OCI-LY3 (cell line): Measurements from ENCODE around the gene TNRC18.

Experiments
- H2AFZ ChIP-seq: fragments of 200-600, 300-600 bp; shearing (Covaris generic); 2 replicates; pipeline ENCODE4 v1.6.0; 2014; ENCODE audit warnings: antibody characterized with exemption, low read depth, low read length
- H3K27ac ChIP-seq: fragments of 200-600, 300-600 bp; sonication (generic); 2 replicates; pipeline ENCODE4 v1.5.1; 2014; ENCODE audit warnings: mild to moderate bottlenecking, low read length, moderate library complexity, mixed read lengths
- H3K27me3 ChIP-seq: fragments of 200-600, 300-600 bp; sonication (generic); 2 replicates; pipeline ENCODE4 v1.6.1; 2014; ENCODE audit warnings: low read depth, low read length, mixed read lengths
- H3K36me3 ChIP-seq: fragments of 200-600, 300-600 bp; sonication (generic); replicated peaks from 2 replicates; pipeline ENCODE3; 2014; ENCODE audit warnings: low read depth, low read length, mixed read lengths
- H3K4me1 ChIP-seq: fragments of 300-600, 200-600 bp; sonication (generic); 2 replicates; pipeline ENCODE4 v1.6.1; 2014; ENCODE audit warnings: low read length, mixed read lengths
- H3K4me2 ChIP-seq: fragments of 200-600, 300-600 bp; sonication (generic); 2 replicates; pipeline ENCODE4 v1.6.1; 2014; ENCODE audit warnings: low read length, mixed read lengths
- H3K4me3 ChIP-seq: fragments of 300-600, 200-600 bp; sonication (generic); 2 replicates; pipeline ENCODE4 v1.5.1; 2014; ENCODE audit warnings: antibody characterized with exemption, mild to moderate bottlenecking, low read length, moderate library complexity
- H3K79me2 ChIP-seq: fragments of 300-600, 200-600 bp; shearing (Covaris generic); 2 replicates; pipeline ENCODE4 v1.6.1; 2014; ENCODE audit warnings: mild to moderate bottlenecking, low read length, mixed read lengths
- H3K9ac ChIP-seq: fragments of 300-600, 200-600 bp; shearing (Covaris generic); 2 replicates; pipeline ENCODE4 v1.6.0; 2014; ENCODE audit warnings: mild to moderate bottlenecking, low read length, moderate library complexity
- H3K9me3 ChIP-seq: fragments of 200-600, 300-600 bp; shearing (Covaris generic); 2 replicates; pipeline ENCODE4 v1.6.1; 2014; ENCODE audit warnings: low read length, mixed read lengths; ENCODE audit not compliant: insufficient read depth
- H4K20me1 ChIP-seq: fragments of 200-600, 300-600 bp; sonication (generic); 2 replicates; pipeline ENCODE4 v1.6.1; 2016; ENCODE audit warnings: low read length, mixed read lengths; ENCODE audit not compliant: insufficient read depth
- CTCF ChIP-seq: fragments of 200-600, 300-600 bp; sonication (generic); IDR thresholded peaks from 2 replicates; pipeline ENCODE4 v1.5.1; 2014; ENCODE audit warnings: antibody characterized with exemption, low read length, low read depth
- EZH2phosphoT487 ChIP-seq: fragments of 200-600 bp; shearing (Covaris generic); IDR thresholded peaks from 2 replicates; pipeline ENCODE4 v1.6.1; 2018; ENCODE audit warnings: antibody characterized with exemption, mixed run types, low read depth

The TNRC18 gene

GRCh38 chr7:5349437-5350173 is 74.0 kb downstream of the TNRC18 start:
- Histone ChIP-seq H3K4me3 (no peak overlapping the region), H3K4me2 (no peak overlapping the region)
- TF ChIP-seq EZH2phosphoT487 (no peak), CTCF (no peak)

GRCh38 chr7:5349005-5349380 is 74.6 kb downstream of the TNRC18 start:
- peaks cover 19% of the 10 kb centered on the region for H3K36me3 ChIP-seq
- H3K4me3 ChIP-seq = no peak overlapping the region
- TF ChIP-seq CTCF = no peak
- TF ChIP-seq EZH2phosphoT487 = no peak
- H3K79me2 ChIP-seq = peaks cover 13% of the 10 kb centered on the region
- no peak overlapping the region for H3K4me2 ChIP-seq
- H2AFZ ChIP-seq = no peak overlapping the region
- H3K9me3 ChIP-seq = no peaks in the 10 kb centered on the region
- no peak overlapping the region for H3K9ac ChIP-seq
- H4K20me1 ChIP-seq = peaks cover 3% of the 10 kb centered on the region; the same call in 1 of the 2 replicates
- no peaks in the 10 kb centered on the region for H3K27me3 ChIP-seq
- no peak overlapping the region for H3K27ac ChIP-seq
- H3K4me1 ChIP-seq = no peaks in the 10 kb centered on the region

More at GRCh38 chr7:5349437-5350173, 74.0 kb downstream of the TNRC18 start:
- H3K36me3 ChIP-seq = peaks cover 13% of the 10 kb centered on the region
- peaks cover 7% of the 10 kb centered on the region; the same call in 1 of the 2 replicates for H4K20me1 ChIP-seq
- H3K27ac ChIP-seq = no peak overlapping the region
- H3K9me3 ChIP-seq = no peaks in the 10 kb centered on the region
- no peaks in the 10 kb centered on the region for H3K27me3 ChIP-seq
- peaks cover 17% of the 10 kb centered on the region for H3K79me2 ChIP-seq
- no peak overlapping the region for H3K9ac ChIP-seq
- no peak overlapping the region for H2AFZ ChIP-seq
- peaks cover 5% of the 10 kb centered on the region for H3K4me1 ChIP-seq

- no peak for TF ChIP-seq EZH2phosphoT487
- no peak for TF ChIP-seq CTCF
- H3K4me2 ChIP-seq = no peak overlapping the region
- no peaks in the 10 kb centered on the region for H3K9me3 ChIP-seq
- H3K9ac ChIP-seq = no peak overlapping the region
- H3K79me2 ChIP-seq = peaks cover 8% of the 10 kb centered on the region
- no peaks in the 10 kb centered on the region for H3K4me1 ChIP-seq
- no peak overlapping the region for H3K27ac ChIP-seq
- H3K4me3 ChIP-seq = no peak overlapping the region
- H3K27me3 ChIP-seq = no peaks in the 10 kb centered on the region
- H2AFZ ChIP-seq = no peak overlapping the region
- peaks cover 3% of the 10 kb centered on the region; the same call in 1 of the 2 replicates for H4K20me1 ChIP-seq
- peaks cover 22% of the 10 kb centered on the region for H3K36me3 ChIP-seq
These were observed 75.3 kb downstream of the TNRC18 start for GRCh38 chr7:5348134-5349004.

GRCh38 chr7:5345671-5346070 is 78.0 kb downstream of the TNRC18 start:
- no peaks in the 10 kb centered on the region for H3K27me3 ChIP-seq
- H4K20me1 ChIP-seq = no peaks in the 10 kb centered on the region
- H3K4me3 ChIP-seq = no peak overlapping the region
- no peak for TF ChIP-seq EZH2phosphoT487
- TF ChIP-seq CTCF = no peak
- H3K27ac ChIP-seq = no peak overlapping the region
- H3K4me1 ChIP-seq = no peaks in the 10 kb centered on the region
- no peak overlapping the region for H3K9ac ChIP-seq
- no peaks in the 10 kb centered on the region for H3K79me2 ChIP-seq
- H2AFZ ChIP-seq = no peak overlapping the region
- H3K9me3 ChIP-seq = no peaks in the 10 kb centered on the region
- H3K36me3 ChIP-seq = peaks cover 26% of the 10 kb centered on the region
- no peak overlapping the region for H3K4me2 ChIP-seq
